22Rv1 (cell line): ENCODE measurements around the gene SUFU.

Experiments
- H3K27ac ChIP-seq: fragments of 450-650 bp; 2 replicates; pipeline ENCODE4 v1.5.1; 2017
- ZFX ChIP-seq: fragments of 450-650 bp; IDR thresholded peaks from 2 replicates; pipeline ENCODE4 v1.6.1; 2017; ENCODE audit warnings: antibody characterized with exemption, borderline replicate concordance
- TF ChIP-seq, protein P1 (sequence below): fragments of 450-650 bp; IDR thresholded peaks from 2 replicates; pipeline ENCODE4 v1.5.1; 2017; ENCODE audit warnings: mild to moderate bottlenecking

SUFU gene

DNA sequence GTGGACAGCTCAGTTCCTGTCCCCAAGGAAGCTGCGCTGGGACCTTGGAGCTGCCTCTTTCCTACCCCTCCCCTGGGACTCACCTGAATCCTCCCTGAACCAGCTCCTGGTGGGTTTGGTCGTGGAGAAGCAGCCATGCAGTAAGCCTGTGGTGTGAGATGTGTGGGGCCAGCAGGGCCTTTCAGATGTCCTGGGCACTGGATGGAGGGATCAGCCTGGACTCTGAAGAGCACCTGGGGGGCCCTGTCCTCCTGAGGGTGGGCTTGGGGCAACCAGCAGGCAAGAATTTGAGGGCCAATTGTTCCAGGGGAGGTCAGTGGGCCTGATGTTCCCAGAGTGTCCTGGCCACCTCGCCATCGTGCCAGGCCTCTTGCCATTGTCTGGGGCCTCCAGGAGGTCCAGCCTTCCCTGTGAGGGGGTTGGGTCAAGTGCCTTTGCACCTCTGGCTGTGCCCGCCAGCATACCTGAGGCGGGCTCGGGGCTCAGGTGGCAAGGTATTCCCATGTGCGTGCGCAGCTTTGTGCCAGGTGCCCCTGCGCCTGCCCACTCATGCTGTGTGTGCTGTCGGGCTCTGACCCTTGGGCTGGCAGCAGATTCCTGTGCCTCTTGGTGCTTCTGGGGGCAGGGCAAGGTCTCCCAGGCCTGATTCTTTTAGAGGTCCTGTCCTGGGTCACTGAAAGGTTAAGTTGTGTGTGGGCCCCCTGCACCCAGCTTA is 147.8 kb downstream of the SUFU start:
- no peak overlapping the region for H3K27ac ChIP-seq
- TF ChIP-seq, protein P1, sequence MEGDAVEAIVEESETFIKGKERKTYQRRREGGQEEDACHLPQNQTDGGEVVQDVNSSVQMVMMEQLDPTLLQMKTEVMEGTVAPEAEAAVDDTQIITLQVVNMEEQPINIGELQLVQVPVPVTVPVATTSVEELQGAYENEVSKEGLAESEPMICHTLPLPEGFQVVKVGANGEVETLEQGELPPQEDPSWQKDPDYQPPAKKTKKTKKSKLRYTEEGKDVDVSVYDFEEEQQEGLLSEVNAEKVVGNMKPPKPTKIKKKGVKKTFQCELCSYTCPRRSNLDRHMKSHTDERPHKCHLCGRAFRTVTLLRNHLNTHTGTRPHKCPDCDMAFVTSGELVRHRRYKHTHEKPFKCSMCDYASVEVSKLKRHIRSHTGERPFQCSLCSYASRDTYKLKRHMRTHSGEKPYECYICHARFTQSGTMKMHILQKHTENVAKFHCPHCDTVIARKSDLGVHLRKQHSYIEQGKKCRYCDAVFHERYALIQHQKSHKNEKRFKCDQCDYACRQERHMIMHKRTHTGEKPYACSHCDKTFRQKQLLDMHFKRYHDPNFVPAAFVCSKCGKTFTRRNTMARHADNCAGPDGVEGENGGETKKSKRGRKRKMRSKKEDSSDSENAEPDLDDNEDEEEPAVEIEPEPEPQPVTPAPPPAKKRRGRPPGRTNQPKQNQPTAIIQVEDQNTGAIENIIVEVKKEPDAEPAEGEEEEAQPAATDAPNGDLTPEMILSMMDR = no peak
- no peak for TF ChIP-seq ZFX

DNA sequence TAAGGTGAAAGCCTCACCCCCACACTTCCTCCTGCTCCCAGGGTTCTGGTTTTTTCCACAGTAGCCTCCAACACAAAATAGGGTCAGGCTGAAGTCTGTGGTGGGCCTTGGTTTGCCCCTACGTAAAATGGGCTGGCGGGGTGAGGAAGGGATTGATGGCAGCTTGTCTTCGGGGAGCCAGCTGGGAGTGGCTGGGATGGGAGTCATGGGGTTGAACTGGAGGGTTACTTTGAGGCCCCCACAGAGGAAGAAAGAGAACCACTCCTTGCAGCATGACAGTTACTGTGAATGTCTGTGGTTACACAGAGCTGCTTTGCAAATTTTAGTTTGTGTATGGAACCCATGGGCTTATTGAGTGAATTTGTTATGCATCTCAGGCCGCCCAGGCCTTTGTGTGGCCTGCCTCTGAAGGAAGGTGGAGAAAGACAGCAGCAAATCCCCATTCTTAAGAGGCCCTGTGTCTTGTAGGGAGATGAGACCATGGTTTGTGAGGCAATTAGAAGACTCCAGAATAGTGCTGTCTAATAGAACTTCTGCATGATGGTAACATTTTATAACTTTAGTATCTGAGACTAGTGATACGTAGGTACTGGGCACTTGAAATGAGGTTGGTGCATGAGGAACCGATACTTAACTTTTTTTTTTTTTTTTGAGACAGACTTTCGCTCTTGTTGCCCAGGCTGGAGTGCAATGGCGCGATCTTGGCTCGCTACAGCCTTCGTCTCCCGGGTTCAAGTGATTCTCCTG is 148.6 kb downstream of the SUFU start:
- TF ChIP-seq ZFX = no peak
- TF ChIP-seq, protein P1 = no peak
- H3K27ac ChIP-seq = no peak overlapping the region

DNA sequence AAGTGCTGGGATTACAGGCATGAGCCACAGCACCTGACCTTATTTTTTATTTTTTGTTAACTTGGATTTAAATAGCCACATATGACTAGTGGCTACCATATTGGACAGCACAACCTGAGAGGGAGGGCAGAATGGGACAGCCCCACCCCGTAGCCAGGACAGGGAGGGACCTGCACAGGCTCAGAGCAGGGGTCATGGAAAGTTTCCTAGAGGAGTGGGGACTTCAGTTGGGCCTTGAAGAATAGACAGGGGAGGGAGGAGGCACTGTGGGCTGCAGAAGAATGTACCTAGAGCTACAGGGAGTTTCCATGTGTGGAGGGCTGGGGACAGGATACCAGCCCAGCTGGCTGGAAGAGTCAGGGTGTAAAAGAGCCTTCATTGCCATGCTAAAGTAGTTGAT is 149.3 kb downstream of the SUFU start:
- TF ChIP-seq ZFX = no peak
- TF ChIP-seq, protein P1 = no peak
- H3K27ac ChIP-seq = no peak overlapping the region

DNA sequence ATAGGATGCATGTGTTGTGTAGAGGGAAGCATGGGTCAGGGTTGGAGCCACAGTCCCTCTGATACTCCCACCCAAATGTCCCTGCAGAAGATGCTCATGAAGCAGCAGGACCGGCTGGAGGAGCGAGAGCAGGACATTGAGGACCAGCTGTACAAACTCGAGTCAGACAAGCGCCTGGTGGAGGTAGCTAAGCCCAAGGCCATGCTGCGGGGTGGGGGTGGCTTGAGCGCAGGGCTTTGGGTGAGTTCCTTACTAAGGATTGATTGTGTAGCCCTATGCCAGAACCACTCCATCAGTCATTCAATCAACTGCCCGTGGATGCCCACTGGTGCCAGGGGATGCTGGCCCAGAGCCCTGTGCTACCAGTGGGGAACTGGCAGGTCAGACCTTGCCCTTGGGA is 150.8 kb downstream of the SUFU start:
- H3K27ac ChIP-seq = no peak overlapping the region
- TF ChIP-seq, protein P1 = no peak
- TF ChIP-seq ZFX = no peak

DNA sequence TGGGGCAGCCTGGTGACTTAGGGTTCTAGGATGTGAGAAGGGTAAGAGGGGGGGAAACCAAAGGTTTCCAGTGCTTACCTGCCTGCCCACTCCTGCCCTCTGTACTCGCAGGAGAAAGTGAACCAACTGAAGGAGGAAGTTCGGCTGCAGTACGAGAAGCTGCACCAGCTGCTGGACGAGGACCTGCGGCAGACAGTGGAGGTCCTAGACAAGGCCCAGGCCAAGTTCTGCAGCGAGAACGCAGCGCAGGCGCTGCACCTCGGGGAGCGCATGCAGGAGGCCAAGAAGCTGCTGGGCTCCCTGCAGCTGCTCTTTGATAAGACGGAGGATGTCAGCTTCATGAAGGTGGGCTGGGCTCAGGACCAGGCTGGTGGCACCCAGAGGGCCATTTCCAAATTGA is 151.2 kb downstream of the SUFU start:
- TF ChIP-seq, protein P1 = no peak
- TF ChIP-seq ZFX = no peak
- H3K27ac ChIP-seq = no peak overlapping the region

DNA sequence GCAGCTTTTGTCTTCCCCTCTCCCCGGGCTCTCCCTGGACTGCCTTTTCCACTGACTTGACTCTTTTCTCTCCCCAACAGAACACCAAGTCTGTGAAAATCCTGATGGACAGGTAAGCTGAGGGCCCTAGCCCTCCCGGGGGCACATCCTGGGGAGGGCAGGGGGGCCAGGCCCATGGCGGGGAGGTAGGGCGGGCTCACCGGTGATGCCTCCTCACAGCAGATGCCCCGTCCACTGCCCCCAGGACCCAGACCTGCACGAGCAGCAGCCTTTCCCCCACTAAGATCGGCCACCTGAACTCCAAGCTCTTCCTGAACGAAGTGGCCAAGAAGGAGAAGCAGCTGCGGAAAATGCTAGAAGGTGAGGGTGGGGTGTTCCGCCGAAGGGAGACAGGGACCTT is 152.3 kb downstream of the SUFU start:
- H3K27ac ChIP-seq = no peak overlapping the region

More for the DNA sequence above, 152.3 kb downstream of the SUFU start:
- no peak for TF ChIP-seq ZFX
- TF ChIP-seq, protein P1 = no peak
